ENCODE results near the gene DDX19B.
A peak's percentile ranks its signal among the peaks of the same experiment; 100 is the strongest.
"Not testable (repeated sequence)": the region's sequence is repeated elsewhere in the genome, so short reads cannot be mapped to it uniquely, and the experiment has no call there.

The DDX19B gene

DNA sequence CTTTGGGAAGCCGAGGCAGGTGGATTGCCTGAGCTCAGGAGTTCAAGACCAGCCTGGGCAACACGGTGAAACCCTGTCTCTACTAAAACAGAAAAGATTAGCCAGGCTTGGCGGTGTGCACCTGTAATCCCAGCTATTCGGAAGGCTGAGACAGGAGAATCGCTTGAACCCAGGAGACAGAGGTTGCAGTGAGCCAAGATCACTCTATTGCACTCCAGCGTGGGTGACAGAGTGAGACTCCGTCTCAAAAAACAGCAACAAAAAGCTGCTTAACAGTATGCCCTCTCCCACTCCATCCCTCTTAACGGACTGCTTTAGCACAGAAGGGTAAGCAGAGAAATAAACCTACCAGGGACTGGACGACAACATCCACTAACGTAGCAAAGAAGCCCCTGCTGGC, 31.1 kb upstream of the DDX19B start:
- not testable (repeated sequence) for H3K9me3 ChIP-seq (ENCODE audit: control insufficient read depth, low read length); H3K4me3 ChIP-seq (ENCODE audit: insufficient read depth in 1 of 2, low read depth in 1 of 2, low read length in 2 of 2); H3K18ac ChIP-seq (ENCODE audit: low read depth in 1 of 2, low read length in 2 of 2); H3K4me1 ChIP-seq (ENCODE audit: control insufficient read depth, insufficient read depth, low read depth, low read length); H3K27ac ChIP-seq (ENCODE audit: low read length, poor library complexity, severe bottlenecking); H2BK15ac ChIP-seq (ENCODE audit: low read depth, poor library complexity, severe bottlenecking); H3K27me3 ChIP-seq (ENCODE audit: control insufficient read depth in 1 of 2, insufficient read depth in 1 of 2, low read length in 2 of 2); DNase-seq; H3K4ac ChIP-seq (ENCODE audit: low read depth in 1 of 2, low read length in 2 of 2); H3K23ac ChIP-seq (ENCODE audit: low read length in 2 of 2); H3K4me2 ChIP-seq (ENCODE audit: low read length, poor library complexity, severe bottlenecking); H4K8ac ChIP-seq (ENCODE audit: low read length); H2BK5ac ChIP-seq (ENCODE audit: low read depth, low read length, poor library complexity, severe bottlenecking); H3K9ac ChIP-seq (ENCODE audit: low read length); H2AFZ ChIP-seq (ENCODE audit: low read depth, low read length); H2BK120ac ChIP-seq (ENCODE audit: low read depth, low read length); H2BK12ac ChIP-seq (ENCODE audit: low read length in 2 of 2); H4K91ac ChIP-seq (ENCODE audit: low read length); H3K14ac ChIP-seq (ENCODE audit: low read length in 2 of 2); H2AK5ac ChIP-seq (ENCODE audit: low read length, severe bottlenecking)
- WGBS: 95% methylated on average over 10 of the region's 10 CpGs
- H3K36me3 ChIP-seq (ENCODE audit: control insufficient read depth in 1 of 2, insufficient read depth in 2 of 2, low read depth in 1 of 2, low read length in 2 of 2): peaks cover 82 to 90% of the 10 kb centered on the region in 2 experiments
- peaks cover 20% of the 10 kb centered on the region for H3K79me1 ChIP-seq (replicated peaks; ENCODE audit: low read length, poor library complexity, severe bottlenecking)

DNA sequence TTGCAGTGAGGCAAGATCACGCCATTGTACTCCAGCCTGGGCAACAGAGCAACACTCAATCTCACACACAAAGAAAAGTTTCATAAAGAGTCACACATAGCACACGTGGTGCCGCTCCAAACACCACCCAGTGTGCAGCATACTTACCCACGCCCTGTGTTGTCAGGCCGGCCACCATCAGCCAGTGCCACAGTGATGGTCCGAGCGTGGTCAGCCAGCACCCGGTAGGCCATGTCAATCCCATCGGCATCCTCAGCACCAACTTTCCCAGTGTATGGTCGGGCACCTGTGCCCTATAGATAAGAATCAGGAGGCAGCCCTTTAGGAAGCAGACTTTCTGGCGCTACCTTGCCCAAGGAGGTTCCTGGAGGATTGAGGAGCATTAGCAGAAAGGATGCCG, 29.5 kb upstream of the DDX19B start:
- Histone ChIP-seq H3K79me1 (replicated peaks; ENCODE audit: low read length, poor library complexity, severe bottlenecking) (peaks cover 20% of the 10 kb centered on the region), H3K4me1 (ENCODE audit: control insufficient read depth, insufficient read depth, low read depth, low read length) (no peaks in the 10 kb centered on the region), H2AK5ac (ENCODE audit: low read length, severe bottlenecking) (no peak overlapping the region), H2BK12ac (ENCODE audit: low read length in 2 of 2) (no peak overlapping the region), H3K4me3 (ENCODE audit: insufficient read depth in 1 of 2, low read depth in 1 of 2, low read length in 2 of 2) (no peak overlapping the region), H3K18ac (ENCODE audit: low read depth in 1 of 2, low read length in 2 of 2) (no peak overlapping the region), H2BK120ac (ENCODE audit: low read depth, low read length) (no peak overlapping the region), H3K23ac (ENCODE audit: low read length in 2 of 2) (no peak overlapping the region), H2AFZ (ENCODE audit: low read depth, low read length) (no peak overlapping the region), H3K4me2 (ENCODE audit: low read length, poor library complexity, severe bottlenecking) (no peak overlapping the region), H3K36me3 (ENCODE audit: control insufficient read depth in 1 of 2, insufficient read depth in 2 of 2, low read depth in 1 of 2, low read length in 2 of 2) (peaks cover 71 to 86% of the 10 kb centered on the region in 2 experiments), H4K91ac (ENCODE audit: low read length) (no peak overlapping the region), H3K27ac (ENCODE audit: low read length, poor library complexity, severe bottlenecking) (no peak overlapping the region), H4K8ac (ENCODE audit: low read length) (peak overlapping the region; percentile 12), H2BK15ac (ENCODE audit: low read depth, poor library complexity, severe bottlenecking) (no peak overlapping the region), H3K27me3 (ENCODE audit: control insufficient read depth in 1 of 2, insufficient read depth in 1 of 2, low read length in 2 of 2) (no peaks in the 10 kb centered on the region), H3K9me3 (ENCODE audit: control insufficient read depth, low read length) (no peaks in the 10 kb centered on the region), H3K9ac (ENCODE audit: low read length) (no peak overlapping the region), H3K14ac (ENCODE audit: low read length in 2 of 2) (no peak overlapping the region), H2BK5ac (ENCODE audit: low read depth, low read length, poor library complexity, severe bottlenecking) (no peak overlapping the region), H3K4ac (ENCODE audit: low read depth in 1 of 2, low read length in 2 of 2) (no peak overlapping the region)
- 98% methylated on average over 12 of the region's 12 CpGs for WGBS
- no peak for DNase-seq

DNA sequence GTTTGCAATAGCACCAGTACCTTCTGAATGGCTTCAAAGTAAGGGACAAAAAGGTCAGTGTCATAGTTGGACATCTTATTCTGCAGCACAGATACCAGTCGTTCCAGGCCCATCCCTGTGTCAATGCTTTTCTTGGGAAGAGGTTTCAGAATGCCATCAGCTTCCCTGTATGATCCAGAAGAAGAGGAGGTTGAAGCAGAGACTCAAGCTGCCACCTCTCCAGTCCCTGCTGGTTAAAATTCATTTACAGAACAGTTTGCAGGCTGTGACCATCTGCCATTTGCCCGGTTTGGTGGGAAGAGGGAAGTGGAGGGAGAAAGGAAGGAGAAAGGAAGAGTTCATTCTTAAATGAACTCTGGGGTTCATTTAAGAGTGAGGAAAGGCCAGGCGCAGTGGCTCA, 28.8 kb upstream of the DDX19B start:
- no peak overlapping the region for H3K18ac ChIP-seq (ENCODE audit: low read depth in 1 of 2, low read length in 2 of 2)

DNA sequence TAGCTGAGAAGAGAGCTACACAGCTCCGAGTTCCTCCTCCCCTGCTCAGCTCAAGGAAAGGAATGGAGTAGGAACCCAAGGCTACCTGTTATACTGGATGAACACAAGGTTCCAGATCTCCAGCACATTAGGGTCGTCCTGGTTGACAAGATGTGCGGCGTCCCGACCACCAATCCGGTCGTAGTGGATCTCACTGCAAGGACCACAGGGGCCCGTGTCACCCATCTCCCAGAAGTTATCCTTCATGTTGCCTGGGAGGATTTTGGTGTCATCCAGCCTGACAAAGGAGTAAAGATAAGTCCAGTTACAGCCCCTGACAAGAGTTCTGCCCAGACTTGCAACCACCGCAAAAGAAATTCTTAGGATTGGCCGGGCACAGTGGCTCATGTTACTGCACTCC, 27.3 kb upstream of the DDX19B start:
- over 99% methylated on average over 10 of the region's 10 CpGs for WGBS
- DNase-seq: no peak

More for the DNA sequence above, 28.8 kb upstream of the DDX19B start:
- Histone ChIP-seq H3K14ac (ENCODE audit: low read length in 2 of 2) (no peak overlapping the region), H3K79me1 (replicated peaks; ENCODE audit: low read length, poor library complexity, severe bottlenecking) (peaks cover 16% of the 10 kb centered on the region), H3K4me1 (ENCODE audit: control insufficient read depth, insufficient read depth, low read depth, low read length) (no peaks in the 10 kb centered on the region), H3K4ac (ENCODE audit: low read depth in 1 of 2, low read length in 2 of 2) (no peak overlapping the region), H2BK12ac (ENCODE audit: low read length in 2 of 2) (no peak overlapping the region), H3K27me3 (ENCODE audit: control insufficient read depth in 1 of 2, insufficient read depth in 1 of 2, low read length in 2 of 2) (no peaks in the 10 kb centered on the region), H4K91ac (ENCODE audit: low read length) (no peak overlapping the region), H4K8ac (ENCODE audit: low read length) (no peak overlapping the region), H2BK120ac (ENCODE audit: low read depth, low read length) (no peak overlapping the region), H3K4me2 (ENCODE audit: low read length, poor library complexity, severe bottlenecking) (no peak overlapping the region), H2AK5ac (ENCODE audit: low read length, severe bottlenecking) (no peak overlapping the region), H3K9me3 (ENCODE audit: control insufficient read depth, low read length) (no peaks in the 10 kb centered on the region), H2AFZ (ENCODE audit: low read depth, low read length) (no peak overlapping the region), H3K4me3 (ENCODE audit: insufficient read depth in 1 of 2, low read depth in 1 of 2, low read length in 2 of 2) (no peak overlapping the region), H2BK5ac (ENCODE audit: low read depth, low read length, poor library complexity, severe bottlenecking) (no peak overlapping the region), H3K9ac (ENCODE audit: low read length) (no peak overlapping the region), H2BK15ac (ENCODE audit: low read depth, poor library complexity, severe bottlenecking) (no peak overlapping the region), H3K23ac (ENCODE audit: low read length in 2 of 2) (no peak overlapping the region), H3K27ac (ENCODE audit: low read length, poor library complexity, severe bottlenecking) (no peak overlapping the region), H3K36me3 (ENCODE audit: control insufficient read depth in 1 of 2, insufficient read depth in 2 of 2, low read depth in 1 of 2, low read length in 2 of 2) (peaks cover 69 to 84% of the 10 kb centered on the region in 2 experiments)
- no peak for DNase-seq
- WGBS: 100% methylated on average over 3 of the region's 3 CpGs

More for the DNA sequence above, 27.3 kb upstream of the DDX19B start:
- Histone ChIP-seq H3K18ac (ENCODE audit: low read depth in 1 of 2, low read length in 2 of 2) (no peak overlapping the region), H3K4me3 (ENCODE audit: insufficient read depth in 1 of 2, low read depth in 1 of 2, low read length in 2 of 2) (no peak overlapping the region), H3K36me3 (ENCODE audit: control insufficient read depth in 1 of 2, insufficient read depth in 2 of 2, low read depth in 1 of 2, low read length in 2 of 2) (peaks cover 73 to 81% of the 10 kb centered on the region in 2 experiments), H2BK5ac (ENCODE audit: low read depth, low read length, poor library complexity, severe bottlenecking) (no peak overlapping the region), H2AFZ (ENCODE audit: low read depth, low read length) (no peak overlapping the region), H2BK12ac (ENCODE audit: low read length in 2 of 2) (no peak overlapping the region), H3K14ac (ENCODE audit: low read length in 2 of 2) (no peak overlapping the region), H2BK120ac (ENCODE audit: low read depth, low read length) (no peak overlapping the region), H3K79me1 (replicated peaks; ENCODE audit: low read length, poor library complexity, severe bottlenecking) (peaks cover 15% of the 10 kb centered on the region), H2BK15ac (ENCODE audit: low read depth, poor library complexity, severe bottlenecking) (no peak overlapping the region), H3K27ac (ENCODE audit: low read length, poor library complexity, severe bottlenecking) (no peak overlapping the region), H3K27me3 (ENCODE audit: control insufficient read depth in 1 of 2, insufficient read depth in 1 of 2, low read length in 2 of 2) (no peaks in the 10 kb centered on the region), H4K8ac (ENCODE audit: low read length) (no peak overlapping the region), H2AK5ac (ENCODE audit: low read length, severe bottlenecking) (no peak overlapping the region), H3K23ac (ENCODE audit: low read length in 2 of 2) (no peak overlapping the region), H4K91ac (ENCODE audit: low read length) (no peak overlapping the region), H3K4ac (ENCODE audit: low read depth in 1 of 2, low read length in 2 of 2) (no peak overlapping the region), H3K4me1 (ENCODE audit: control insufficient read depth, insufficient read depth, low read depth, low read length) (no peaks in the 10 kb centered on the region), H3K4me2 (ENCODE audit: low read length, poor library complexity, severe bottlenecking) (no peak overlapping the region), H3K9me3 (ENCODE audit: control insufficient read depth, low read length) (no peaks in the 10 kb centered on the region), H3K9ac (ENCODE audit: low read length) (no peak overlapping the region)

Data from mesenchymal stem cell (in vitro differentiated cells and primary cell).